Activated B cell treated with CpG ODN at 0.5 μM for 24 hours (primary cell): ENCODE measurements around the gene SHISA9. TPM values are rescaled to one million over a fixed set of nuclear protein-coding genes. Genes with fewer than 3 reads are reported as not detected.

Source experiments
- ATAC-seq: fragments of 200-7000 bp; cut with Tn5 transposase; one replicate; pipeline ENCODE4 v1.10.0; 2021; ENCODE audit warnings: low read depth, mild to moderate bottlenecking, moderate library complexity
- CTCF ChIA-PET: fragments of 350-600 bp; sonication (Branson Sonifier 250); formaldehyde crosslinking; loops from one replicate; lab custom pipeline; 2021; ENCODE audit warnings: antibody characterized with exemption; lab: Charles Lee
- POLR2A ChIA-PET: fragments of 350-600 bp; sonication (Branson Sonifier 250); formaldehyde crosslinking; loops from one replicate; lab custom pipeline; 2021; ENCODE audit warnings: antibody characterized with exemption; lab: Charles Lee
- DNase-seq: peaks from one replicate; pipeline ENCODE4 v3.0.0; 2022
- H3K27ac Mint-ChIP-seq: one replicate; pipeline ENCODE4 v1.8.0; 2020; ENCODE audit warnings: mixed read lengths
- H3K27me3 Mint-ChIP-seq: one replicate; pipeline ENCODE4 v1.8.0; 2021; ENCODE audit warnings: mixed read lengths
- H3K36me3 Mint-ChIP-seq: one replicate; pipeline ENCODE4 v1.8.0; 2021; ENCODE audit warnings: low read depth, mixed read lengths
- H3K4me1 Mint-ChIP-seq: one replicate; pipeline ENCODE4 v1.8.0; 2021; ENCODE audit warnings: mixed read lengths
- H3K4me3 Mint-ChIP-seq: one replicate; pipeline ENCODE4 v1.8.0; 2020; ENCODE audit warnings: mild to moderate bottlenecking, mixed read lengths
- H3K9me3 Mint-ChIP-seq: one replicate; pipeline ENCODE4 v1.8.0; 2020; ENCODE audit warnings: mixed read lengths
- CTCF ChIP-seq: fragments of 200-600 bp; IDR thresholded peaks from one replicate; pipeline ENCODE4 v1.8.0; 2022; ENCODE audit warnings: antibody characterized with exemption, mild to moderate bottlenecking
- intact Hi-C: fragments of 100-400 bp; cut with micrococcal nuclease; formaldehyde crosslinking; loops from one replicate; pipeline ENCODE4 v1.15.1; 2024
- total RNA-seq: library from RNA; stranded (reverse); gene quantifications from 2 replicates; pipeline ENCODE4 v1.2.3, GENCODE V29; 2022

SHISA9 gene
- total RNA-seq, 1 donor from 2014 or later: 0.07 TPM

- POLR2A ChIA-PET: no interaction called here
- Mint-ChIP-seq H3K9me3 (no peaks in the 10 kb centered on the region), H3K27me3 (peaks cover 2% of the 10 kb centered on the region), H3K4me1 (no peaks in the 10 kb centered on the region), H3K4me3 (no peak overlapping the region), H3K36me3 (no peaks in the 10 kb centered on the region), H3K27ac (no peak overlapping the region)
- CTCF ChIA-PET: no interaction called here
- no peak for TF ChIP-seq CTCF
- ATAC-seq: no peak
- intact Hi-C loops: no loop called here
- no peak for DNase-seq
Measured at GRCh38 chr16:13148836-13149235, 247.4 kb downstream of the SHISA9 start.

GRCh38 chr16:13150181-13150885 is 248.9 kb downstream of the SHISA9 start:
- no peak for TF ChIP-seq CTCF
- ChIA-PET CTCF (no interaction called here), POLR2A (no interaction called here)
- Mint-ChIP-seq H3K4me3 (no peak overlapping the region), H3K4me1 (no peaks in the 10 kb centered on the region), H3K9me3 (no peaks in the 10 kb centered on the region), H3K36me3 (no peaks in the 10 kb centered on the region), H3K27me3 (no peaks in the 10 kb centered on the region), H3K27ac (no peak overlapping the region)
- intact Hi-C loops: no loop called here
- DNase-seq: no peak
- no peak for ATAC-seq

GRCh38 chr16:13153696-13154095 is 252.3 kb downstream of the SHISA9 start:
- Mint-ChIP-seq H3K4me3 (no peak overlapping the region), H3K36me3 (no peaks in the 10 kb centered on the region), H3K4me1 (no peaks in the 10 kb centered on the region), H3K9me3 (peaks cover 2% of the 10 kb centered on the region), H3K27me3 (no peaks in the 10 kb centered on the region), H3K27ac (no peak overlapping the region)
- CTCF ChIA-PET: no interaction called here
- intact Hi-C loops: no loop called here
- DNase-seq (no peak), ATAC-seq (no peak)
- POLR2A ChIA-PET: no interaction called here
- TF ChIP-seq CTCF: no peak

GRCh38 chr16:13154799-13155198 is 253.4 kb downstream of the SHISA9 start:
- ChIA-PET POLR2A (no interaction called here), CTCF (no interaction called here)
- intact Hi-C loops: no loop called here
- Mint-ChIP-seq H3K4me1 (no peaks in the 10 kb centered on the region), H3K27ac (no peak overlapping the region), H3K36me3 (no peaks in the 10 kb centered on the region), H3K27me3 (no peaks in the 10 kb centered on the region), H3K9me3 (peaks cover 2% of the 10 kb centered on the region), H3K4me3 (no peak overlapping the region)
- ATAC-seq (no peak), DNase-seq (no peak)
- no peak for TF ChIP-seq CTCF

- Mint-ChIP-seq H3K27me3 (no peaks in the 10 kb centered on the region), H3K4me1 (no peaks in the 10 kb centered on the region), H3K9me3 (peaks cover 2% of the 10 kb centered on the region), H3K36me3 (no peaks in the 10 kb centered on the region), H3K4me3 (no peak overlapping the region), H3K27ac (no peak overlapping the region)
- TF ChIP-seq CTCF: no peak
- intact Hi-C loops: no loop called here
- DNase-seq (no peak), ATAC-seq (no peak)
- ChIA-PET CTCF (no interaction called here), POLR2A (no interaction called here)
Measured at GRCh38 chr16:13155377-13155776, 254.0 kb downstream of the SHISA9 start.
